ENCODE measurements around the gene SRD5A1. TPM values are rescaled to one million over a fixed set of nuclear protein-coding genes. Genes with fewer than 3 reads are reported as not detected.
"Not testable (repeated sequence)": the region's sequence is repeated elsewhere in the genome, so short reads cannot be mapped to it uniquely, and the experiment has no call there.

Gene SRD5A1
- total and polyA plus RNA-seq, 2 experiments from 2014 or later, result 18.2 to 87.3 TPM

- Histone ChIP-seq H4K20me1 (replicated peaks; ENCODE audit: insufficient read depth) (peaks cover 24% of the 10 kb centered on the region), H3K4me1 (ENCODE audit: insufficient read depth) (peaks cover 22% of the 10 kb centered on the region), H3K79me2 (replicated peaks; ENCODE audit: insufficient read depth) (peaks cover 67% of the 10 kb centered on the region)
- H3K27ac ChIP-seq (ENCODE audit: low read depth); H3K9me2 ChIP-seq (ENCODE audit: insufficient read depth); DNase-seq (ENCODE audit: low spot score); H3K4me3 ChIP-seq; H3K27me3 ChIP-seq (ENCODE audit: insufficient read depth); H3K36me3 ChIP-seq (ENCODE audit: insufficient read depth); H3K27ac Mint-ChIP-seq; H3K4me2 ChIP-seq; H2AFZ ChIP-seq; H3K4me3 Mint-ChIP-seq; H3F3A ChIP-seq (replicated peaks; ENCODE audit: low read depth); ATAC-seq; H3K27me3 Mint-ChIP-seq (ENCODE audit: insufficient read depth, low read depth, poor library complexity); H3K9me3 Mint-ChIP-seq: not testable (repeated sequence)
- H3K4me1 Mint-ChIP-seq, result peaks cover 21% of the 10 kb centered on the region
- H3K36me3 Mint-ChIP-seq (ENCODE audit: low read depth), result peaks cover 11% of the 10 kb centered on the region
Observed at GRCh38 chr5:6645571-6646362, 12.5 kb downstream of the SRD5A1 start.

- ATAC-seq (peak; percentile 97), DNase-seq (ENCODE audit: low spot score) (peak; percentile 74)
- Histone ChIP-seq H4K20me1 (replicated peaks; ENCODE audit: insufficient read depth) (peaks cover 16% of the 10 kb centered on the region), H3K36me3 (ENCODE audit: insufficient read depth) (no peaks in the 10 kb centered on the region), H3F3A (replicated peaks; ENCODE audit: low read depth) (no peaks in the 10 kb centered on the region), H2AFZ (no peak overlapping the region), H3K27me3 (ENCODE audit: insufficient read depth) (no peaks in the 10 kb centered on the region), H3K4me1 (ENCODE audit: insufficient read depth) (peaks cover 22% of the 10 kb centered on the region), H3K9me2 (ENCODE audit: insufficient read depth) (no peaks in the 10 kb centered on the region), H3K4me2 (peak overlapping the region; percentile 61; the same call in 1 of the 2 replicates), H3K4me3 (peak overlapping the region; percentile 35; the same call in 1 of the 2 replicates), H3K27ac (ENCODE audit: low read depth) (no peak overlapping the region), H3K79me2 (replicated peaks; ENCODE audit: insufficient read depth) (peaks cover 71% of the 10 kb centered on the region)
- peaks cover 18% of the 10 kb centered on the region for H3K36me3 Mint-ChIP-seq (ENCODE audit: low read depth)
- H3K9me3 Mint-ChIP-seq, result no peaks in the 10 kb centered on the region; the same call in 2 of the 3 replicates
- H3K27me3 Mint-ChIP-seq (ENCODE audit: insufficient read depth, low read depth, poor library complexity), result no peaks in the 10 kb centered on the region
- H3K27ac Mint-ChIP-seq, result no peak overlapping the region
- H3K4me3 Mint-ChIP-seq, result no peak overlapping the region
- H3K4me1 Mint-ChIP-seq, result peaks cover 24% of the 10 kb centered on the region
- TF ChIP-seq EZH2phosphoT487 (IDR thresholded peaks at IDR 0.05; ENCODE audit: unreplicated experiment) (no peak), NANOG (IDR thresholded peaks at IDR 0.05; ENCODE audit: borderline replicate concordance) (no peak), CTCF (conservative IDR thresholded peaks at IDR 0.05; ENCODE audit: low read depth in 2 of 2) (no peak), ZNF114 (CRISPR knock-in tag; IDR thresholded peaks at IDR 0.05) (no peak), JUNB (IDR thresholded peaks at IDR 0.05; ENCODE audit: unreplicated experiment) (no peak), ZNF331 (CRISPR knock-in tag; IDR thresholded peaks at IDR 0.05; ENCODE audit: low read depth) (no peak), POLR2AphosphoS5 (IDR thresholded peaks at IDR 0.05; ENCODE audit: low read depth) (no peak), EZH2 (IDR thresholded peaks at IDR 0.05; ENCODE audit: low read depth, unreplicated experiment) (no peak), ZNF462 (CRISPR knock-in tag; IDR thresholded peaks at IDR 0.05) (no peak), STAT1 (IDR thresholded peaks at IDR 0.05; ENCODE audit: unreplicated experiment) (no peak)
Observed at GRCh38 chr5:6649186-6649585, 15.9 kb downstream of the SRD5A1 start.
